T1000 (cell line): ENCODE measurements around the gene CCDC88A.
"Not testable (repeated sequence)": the region's sequence is repeated elsewhere in the genome, so short reads cannot be mapped to it uniquely, and the experiment has no call there.

Experiments
- DNase-seq: peaks from one replicate; lab custom pipeline; 2025; ENCODE audit warnings: mixed read lengths; lab: John Stamatoyannopoulos, UW

The CCDC88A gene

GRCh38 chr2:55384786-55385185 lies 34.9 kb downstream of the CCDC88A start:
- no peak for DNase-seq

- DNase-seq: no peak
Measured at GRCh38 chr2:55371376-55371775, 48.3 kb downstream of the CCDC88A start.

- DNase-seq: no peak
Measured at GRCh38 chr2:55370208-55370607, 49.4 kb downstream of the CCDC88A start.

GRCh38 chr2:55365303-55365702 lies 54.4 kb downstream of the CCDC88A start:
- no peak for DNase-seq

- DNase-seq: peak; percentile 37
Measured at GRCh38 chr2:55364189-55365055, 55.2 kb downstream of the CCDC88A start.

GRCh38 chr2:55363636-55364035 lies 56.0 kb downstream of the CCDC88A start:
- DNase-seq: no peak

GRCh38 chr2:55361465-55362189 lies 58.0 kb downstream of the CCDC88A start:
- no peak for DNase-seq

GRCh38 chr2:55358451-55358850 lies 61.2 kb downstream of the CCDC88A start:
- DNase-seq: no peak

- DNase-seq: no peak
Measured at GRCh38 chr2:55357927-55358326, 61.7 kb downstream of the CCDC88A start.

- DNase-seq: no peak
Measured at GRCh38 chr2:55357164-55357563, 62.5 kb downstream of the CCDC88A start.

- DNase-seq: not testable (repeated sequence)
Measured at GRCh38 chr2:55356136-55356535, 63.5 kb downstream of the CCDC88A start.

GRCh38 chr2:55355451-55355850 lies 64.2 kb downstream of the CCDC88A start:
- DNase-seq: no peak

GRCh38 chr2:55351672-55352071 lies 68.0 kb downstream of the CCDC88A start:
- no peak for DNase-seq

- no peak for DNase-seq
Measured at GRCh38 chr2:55345064-55345463, 74.6 kb downstream of the CCDC88A start.

GRCh38 chr2:55338268-55338667 lies 81.4 kb downstream of the CCDC88A start:
- no peak for DNase-seq

- no peak for DNase-seq
Measured at GRCh38 chr2:55334728-55335127, 84.9 kb downstream of the CCDC88A start.

GRCh38 chr2:55330541-55331297 lies 88.9 kb downstream of the CCDC88A start:
- DNase-seq: no peak

- no peak for DNase-seq
Measured at GRCh38 chr2:55327470-55328230, 92.0 kb downstream of the CCDC88A start.

- DNase-seq: no peak
Measured at GRCh38 chr2:55314985-55315384, 104.7 kb downstream of the CCDC88A start.

GRCh38 chr2:55311444-55311870 lies 108.2 kb downstream of the CCDC88A start:
- DNase-seq: no peak

GRCh38 chr2:55309446-55309845 lies 110.2 kb downstream of the CCDC88A start:
- no peak for DNase-seq

GRCh38 chr2:55302241-55302640 lies 117.4 kb downstream of the CCDC88A start:
- DNase-seq: no peak
